Common myeloid progenitor, CD34-positive (primary cell): Measurements from ENCODE around the gene AFF1.
A peak's percentile ranks its signal among the peaks of the same experiment; 100 is the strongest.
"Not testable (repeated sequence)": the region's sequence is repeated elsewhere in the genome, so short reads cannot be mapped to it uniquely, and the experiment has no call there.

Experiments
- CTCF ChIA-PET: fragments of 350-600 bp; sonication (Branson Sonifier 250); formaldehyde crosslinking; loops from one replicate; lab custom pipeline; 2021; ENCODE audit warnings: antibody characterized with exemption; lab: Charles Lee
- POLR2A ChIA-PET: fragments of 350-600 bp; sonication (Branson Sonifier 250); formaldehyde crosslinking; loops from one replicate; lab custom pipeline; 2021; ENCODE audit warnings: antibody characterized with exemption; lab: Charles Lee
- DNase-seq, 3 donors: peaks; one replicate each; pipeline versions ENCODE4 v3.0.0 to v3.0.0-alpha.2; 2013
- H3K27ac ChIP-seq, 2 experiments: 1 replicate in 1 of 2; 2 replicates in 1 of 2; pipeline ENCODE4 v1.7.0; 2013; ENCODE audit warnings: inconsistent platforms in 2 of 2, low read length in 2 of 2, mild to moderate bottlenecking in 2 of 2, low read depth in 1 of 2, moderate library complexity in 1 of 2; ENCODE audit not compliant: severe bottlenecking in 2 of 2, insufficient read depth in 1 of 2, poor library complexity in 1 of 2
- H3K27me3 ChIP-seq, 5 experiments: replicated peaks in 2 of 5; 1 replicate in 3 of 5; 2 replicates in 2 of 5; pipeline versions ENCODE4 v1.6.1 to v1.7.0; 2013; ENCODE audit warnings: low read length in 4 of 5, mild to moderate bottlenecking in 2 of 5, moderate library complexity in 2 of 5, inconsistent platforms in 1 of 5; ENCODE audit not compliant: insufficient read depth in 5 of 5, control insufficient read depth in 4 of 5
- H3K36me3 ChIP-seq, 4 experiments: 1 replicate in 2 of 4; 2 replicates in 2 of 4; pipeline versions ENCODE4 v1.6.1 to v1.7.0; 2013; ENCODE audit warnings: low read length in 3 of 4, control low read depth in 1 of 4, mild to moderate bottlenecking in 1 of 4; ENCODE audit not compliant: control insufficient read depth in 4 of 4, insufficient read depth in 4 of 4
- H3K4me1 ChIP-seq, 4 experiments: 1 replicate in 3 of 4; 2 replicates in 1 of 4; pipeline versions ENCODE4 v1.6.1 to v1.7.1; 2013; ENCODE audit warnings: low read length in 3 of 4, mild to moderate bottlenecking in 3 of 4, control low read depth in 1 of 4, inconsistent platforms in 1 of 4, moderate library complexity in 1 of 4; ENCODE audit not compliant: control insufficient read depth in 4 of 4, insufficient read depth in 4 of 4; ENCODE audit errors: control extremely low read depth in 1 of 4
- H3K4me3 ChIP-seq, 7 experiments: 1 replicate in 4 of 7; 2 replicates in 3 of 7; pipeline versions ENCODE4 v1.5.1 to v1.7.0; 2013; ENCODE audit warnings: mild to moderate bottlenecking in 7 of 7, low read length in 6 of 7, moderate library complexity in 6 of 7, inconsistent platforms in 2 of 7, low read depth in 2 of 7, control low read depth in 1 of 7; ENCODE audit not compliant: insufficient read depth in 4 of 7, control insufficient read depth in 1 of 7; ENCODE audit errors: extremely low read depth in 1 of 7
- H3K9me3 ChIP-seq, 5 experiments: 1 replicate in 4 of 5; 2 replicates in 1 of 5; pipeline versions ENCODE4 v1.6.1 to v1.7.1; 2013; ENCODE audit warnings: low read length in 4 of 5, mild to moderate bottlenecking in 2 of 5, inconsistent platforms in 1 of 5, low read depth in 1 of 5, moderate library complexity in 1 of 5; ENCODE audit not compliant: control insufficient read depth in 4 of 5, insufficient read depth in 2 of 5; ENCODE audit errors: control extremely low read depth in 1 of 5
- WGBS: methylation state at CpG from one replicate; pipeline ENCODE4 v1.1.5; 2013; ENCODE audit not compliant: insufficient coverage; 5-methylcytosine and 5-hydroxymethylcytosine counted together

The AFF1 gene

GRCh38 chr4:87037171-87037570 is 102.4 kb downstream of the AFF1 start:
- H3K4me3 ChIP-seq, H3K27me3 ChIP-seq, H3K27ac ChIP-seq, H3K36me3 ChIP-seq, H3K9me3 ChIP-seq, POLR2A ChIA-PET, DNase-seq: not testable (repeated sequence)
- CTCF ChIA-PET: interaction anchor here (1.2 kb wide), 1 partner anchor 13 kb away, joined by 3 read pairs; no protein-coding TSS in a partner anchor
- WGBS: no CpG with 5 or more reads among the region's 7 CpGs
- peaks cover 6 to 34% (median 14%) of the 10 kb centered on the region in 4 experiments for H3K4me1 ChIP-seq

- ChIA-PET CTCF (no interaction called here), POLR2A (no interaction called here)
- Histone ChIP-seq H3K36me3 (peaks cover 0 to 6% (median 0%) of the 10 kb centered on the region in 4 experiments), H3K9me3 (no peaks in the 10 kb centered on the region), H3K4me3 (no peak overlapping the region), H3K27me3 (no peaks in the 10 kb centered on the region), H3K4me1 (peaks cover 6 to 33% (median 18%) of the 10 kb centered on the region in 4 experiments), H3K27ac (no peak overlapping the region)
- WGBS: 100% methylated on average over 1 of the region's 5 CpGs
- no peak for DNase-seq
Observed at GRCh38 chr4:87037671-87038334, 103.0 kb downstream of the AFF1 start.

DNA sequence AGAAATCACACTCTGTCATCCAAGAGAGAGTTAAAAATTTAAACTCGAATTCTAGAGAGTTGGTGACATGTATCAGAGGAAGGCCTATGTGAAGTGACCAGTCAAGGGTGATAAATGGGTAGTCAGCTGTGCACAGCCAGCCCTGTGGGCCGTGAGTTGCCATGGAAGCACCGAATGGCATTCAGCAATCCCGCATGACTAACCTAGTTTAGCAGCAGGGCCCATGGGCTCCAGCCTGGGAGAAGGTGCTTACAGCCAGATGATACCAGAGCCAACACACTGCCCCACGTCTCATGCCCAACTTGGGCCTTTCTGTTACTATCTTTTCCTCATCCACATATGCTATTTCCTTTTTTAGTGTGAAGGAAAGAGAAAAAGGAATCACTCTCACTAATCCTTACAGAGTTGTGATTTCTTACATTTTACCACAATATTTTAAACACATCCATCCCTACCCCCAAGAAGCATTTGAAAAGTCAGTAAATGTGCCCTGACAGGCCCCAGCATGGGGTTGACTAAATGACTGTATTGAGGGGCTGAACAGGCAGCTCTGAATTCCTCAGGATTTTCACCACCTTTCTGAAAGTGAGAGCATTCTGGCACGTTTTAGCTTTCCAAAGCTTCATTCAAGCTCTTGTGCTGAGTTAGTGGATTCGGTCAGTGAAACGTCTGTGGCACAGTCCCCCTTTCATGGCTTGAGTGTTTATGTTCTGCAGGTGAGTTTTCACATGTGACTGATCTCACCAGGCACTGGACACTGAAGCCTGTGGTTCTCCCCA is 104.2 kb downstream of the AFF1 start:
- Histone ChIP-seq H3K27me3 (no peaks in the 10 kb centered on the region), H3K36me3 (peaks cover 0 to 6% (median 0%) of the 10 kb centered on the region in 4 experiments), H3K27ac (peak overlapping the region in 1 of 2 experiments; percentile 3), H3K9me3 (no peaks in the 10 kb centered on the region), H3K4me3 (no peak overlapping the region), H3K4me1 (peaks cover 6 to 36% (median 21%) of the 10 kb centered on the region in 4 experiments)
- WGBS: 85% methylated on average over 4 of the region's 8 CpGs
- ChIA-PET POLR2A (interaction anchor here (0.6 kb wide), 1 partner anchor 39 kb away, joined by 4 read pairs; no protein-coding TSS in a partner anchor), CTCF (interaction anchor here (1.0 kb wide), 1 partner anchor 8 kb away, joined by 4 read pairs; no protein-coding TSS in a partner anchor)
- peak in 2 of 3 donors; percentile 56 to 57 for DNase-seq

- ChIA-PET POLR2A (no interaction called here), CTCF (interaction anchor here (0.6 to 2.1 kb wide), 7 partner anchors 11 to 102 kb away, joined by 3 to 9 read pairs (median 3); no protein-coding TSS in a partner anchor)
- no peak for DNase-seq
- Histone ChIP-seq H3K27ac (no peak overlapping the region), H3K4me3 (no peak overlapping the region), H3K4me1 (peaks cover 22 to 51% (median 37%) of the 10 kb centered on the region in 4 experiments), H3K36me3 (peaks cover 0 to 7% (median 2%) of the 10 kb centered on the region in 4 experiments), H3K27me3 (no peaks in the 10 kb centered on the region), H3K9me3 (no peaks in the 10 kb centered on the region)
- WGBS: 95% methylated on average over 3 of the region's 3 CpGs
Observed at GRCh38 chr4:87041141-87041540, 106.3 kb downstream of the AFF1 start.

- Histone ChIP-seq H3K36me3 (peaks cover 7 to 16% (median 8%) of the 10 kb centered on the region in 4 experiments), H3K9me3 (no peaks in the 10 kb centered on the region), H3K4me1 (peaks cover 21 to 43% (median 35%) of the 10 kb centered on the region in 4 experiments), H3K27me3 (no peaks in the 10 kb centered on the region), H3K4me3 (no peak overlapping the region), H3K27ac (no peak overlapping the region)
- ChIA-PET POLR2A (interaction anchor here (1.2 kb wide), 1 partner anchor 30 kb away, joined by 3 read pairs; no protein-coding TSS in a partner anchor), CTCF (interaction anchor here (0.8 to 2.1 kb wide), 6 partner anchors 9 to 120 kb away, joined by 3 to 9 read pairs (median 5); no protein-coding TSS in a partner anchor)
- DNase-seq: no peak
- WGBS: no CpG with 5 or more reads among the region's 1 CpG
Observed at GRCh38 chr4:87042221-87042620, 107.4 kb downstream of the AFF1 start.

GRCh38 chr4:87042986-87043820 is 108.4 kb downstream of the AFF1 start:
- no peak overlapping the region for H3K4me3 ChIP-seq
- no peaks in the 10 kb centered on the region for H3K27me3 ChIP-seq
- peaks cover 18 to 43% (median 34%) of the 10 kb centered on the region in 4 experiments for H3K4me1 ChIP-seq
- ChIA-PET POLR2A (interaction anchor here (0.7 to 1.2 kb wide), 2 partner anchors 31 to 80 kb away, joined by 3 to 4 read pairs; no protein-coding TSS in a partner anchor), CTCF (interaction anchor here (1.5 to 2.4 kb wide), 5 partner anchors 8 to 121 kb away, joined by 4 to 8 read pairs (median 6); no protein-coding TSS in a partner anchor)
- DNase-seq: no peak
- no peaks in the 10 kb centered on the region for H3K9me3 ChIP-seq
- WGBS: 94% methylated on average over 2 of the region's 4 CpGs
- H3K36me3 ChIP-seq: peaks cover 9 to 24% (median 13%) of the 10 kb centered on the region in 4 experiments
- no peak overlapping the region for H3K27ac ChIP-seq
